Measurements from ENCODE around the gene CNKSR2.

DNA sequence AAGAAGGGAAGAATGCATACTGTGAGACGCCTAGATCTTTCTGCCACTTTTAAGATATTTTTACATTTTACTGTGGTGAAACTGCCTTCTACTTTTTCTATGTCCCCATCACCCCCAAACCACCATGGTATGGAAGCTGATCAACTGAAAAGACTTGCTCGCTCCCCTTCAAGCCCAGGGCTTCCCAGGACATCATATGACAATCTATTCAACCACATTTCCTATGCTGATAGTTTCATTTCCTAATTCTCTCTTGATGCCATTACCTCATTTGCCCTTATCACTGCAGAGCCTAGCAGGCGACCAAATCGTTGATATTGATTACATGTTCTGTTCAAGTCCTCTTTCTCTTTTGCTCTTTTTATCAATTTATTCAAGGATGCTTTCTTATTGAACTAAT lies 324.1 kb downstream of the CNKSR2 start:
- TF ChIP-seq, protein P1, sequence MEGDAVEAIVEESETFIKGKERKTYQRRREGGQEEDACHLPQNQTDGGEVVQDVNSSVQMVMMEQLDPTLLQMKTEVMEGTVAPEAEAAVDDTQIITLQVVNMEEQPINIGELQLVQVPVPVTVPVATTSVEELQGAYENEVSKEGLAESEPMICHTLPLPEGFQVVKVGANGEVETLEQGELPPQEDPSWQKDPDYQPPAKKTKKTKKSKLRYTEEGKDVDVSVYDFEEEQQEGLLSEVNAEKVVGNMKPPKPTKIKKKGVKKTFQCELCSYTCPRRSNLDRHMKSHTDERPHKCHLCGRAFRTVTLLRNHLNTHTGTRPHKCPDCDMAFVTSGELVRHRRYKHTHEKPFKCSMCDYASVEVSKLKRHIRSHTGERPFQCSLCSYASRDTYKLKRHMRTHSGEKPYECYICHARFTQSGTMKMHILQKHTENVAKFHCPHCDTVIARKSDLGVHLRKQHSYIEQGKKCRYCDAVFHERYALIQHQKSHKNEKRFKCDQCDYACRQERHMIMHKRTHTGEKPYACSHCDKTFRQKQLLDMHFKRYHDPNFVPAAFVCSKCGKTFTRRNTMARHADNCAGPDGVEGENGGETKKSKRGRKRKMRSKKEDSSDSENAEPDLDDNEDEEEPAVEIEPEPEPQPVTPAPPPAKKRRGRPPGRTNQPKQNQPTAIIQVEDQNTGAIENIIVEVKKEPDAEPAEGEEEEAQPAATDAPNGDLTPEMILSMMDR (IDR thresholded peaks at IDR 0.05; ENCODE audit: insufficient read depth, low read length, poor library complexity, severe bottlenecking): no peak
- TF ChIP-seq EZH2phosphoT487 (conservative IDR thresholded peaks at IDR 0.05; ENCODE audit: low read length): no peak

All from SU-DHL-6 (cell line).